Activated CD4-positive, alpha-beta T cell treated with anti-CD3 and anti-CD28 coated beads, Interleukin-2, amount 50 U/mL, for 1 hour (primary cell): ENCODE measurements around the gene FGF11.

ENCODE experiments used
- DNase-seq: peaks from one replicate; pipeline ENCODE4 v3.0.0-alpha.2; 2020

FGF11 gene

DNA sequence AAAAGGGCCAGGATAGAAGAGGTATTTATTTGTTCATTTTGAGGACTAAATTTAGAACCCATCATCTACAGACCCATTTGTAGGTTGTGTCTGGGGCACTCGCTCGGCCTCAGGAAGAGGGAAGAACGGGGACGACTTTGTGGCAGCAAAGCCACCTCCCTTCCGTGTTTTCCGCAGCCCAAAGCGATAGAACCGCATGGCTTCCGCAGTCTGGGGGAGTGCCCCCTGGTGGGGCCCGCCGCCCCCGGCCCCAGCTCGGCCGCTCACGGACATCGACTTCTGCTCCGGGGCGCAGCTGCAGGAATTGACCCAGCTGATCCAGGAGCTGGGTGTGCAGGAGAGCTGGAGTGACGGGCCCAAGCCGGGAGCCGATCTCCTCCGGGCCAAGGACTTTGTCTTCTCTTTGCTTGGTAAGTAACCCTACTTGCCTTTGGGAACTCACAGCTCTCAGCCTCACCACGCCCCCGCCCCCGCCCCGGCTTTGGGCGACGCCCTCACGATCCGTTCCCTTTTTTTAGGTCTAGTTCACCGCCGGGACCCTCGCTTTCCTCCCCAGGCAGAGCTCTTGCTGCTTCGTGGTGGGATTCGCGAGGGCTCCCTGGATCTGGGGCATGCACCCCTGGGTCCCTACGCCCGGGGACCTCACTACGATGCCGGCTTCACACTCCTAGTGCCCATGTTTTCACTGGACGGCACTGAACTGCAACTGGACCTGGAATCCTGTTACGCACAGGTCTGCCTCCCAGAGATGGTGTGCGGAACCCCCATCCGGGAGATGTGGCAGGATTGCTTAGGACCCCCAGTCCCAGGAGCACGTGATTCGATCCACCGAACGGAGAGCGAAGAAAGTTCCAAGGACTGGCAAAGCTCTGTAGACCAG lies 3.4 kb upstream of the FGF11 start:
- DNase-seq = peak; percentile 47

DNA sequence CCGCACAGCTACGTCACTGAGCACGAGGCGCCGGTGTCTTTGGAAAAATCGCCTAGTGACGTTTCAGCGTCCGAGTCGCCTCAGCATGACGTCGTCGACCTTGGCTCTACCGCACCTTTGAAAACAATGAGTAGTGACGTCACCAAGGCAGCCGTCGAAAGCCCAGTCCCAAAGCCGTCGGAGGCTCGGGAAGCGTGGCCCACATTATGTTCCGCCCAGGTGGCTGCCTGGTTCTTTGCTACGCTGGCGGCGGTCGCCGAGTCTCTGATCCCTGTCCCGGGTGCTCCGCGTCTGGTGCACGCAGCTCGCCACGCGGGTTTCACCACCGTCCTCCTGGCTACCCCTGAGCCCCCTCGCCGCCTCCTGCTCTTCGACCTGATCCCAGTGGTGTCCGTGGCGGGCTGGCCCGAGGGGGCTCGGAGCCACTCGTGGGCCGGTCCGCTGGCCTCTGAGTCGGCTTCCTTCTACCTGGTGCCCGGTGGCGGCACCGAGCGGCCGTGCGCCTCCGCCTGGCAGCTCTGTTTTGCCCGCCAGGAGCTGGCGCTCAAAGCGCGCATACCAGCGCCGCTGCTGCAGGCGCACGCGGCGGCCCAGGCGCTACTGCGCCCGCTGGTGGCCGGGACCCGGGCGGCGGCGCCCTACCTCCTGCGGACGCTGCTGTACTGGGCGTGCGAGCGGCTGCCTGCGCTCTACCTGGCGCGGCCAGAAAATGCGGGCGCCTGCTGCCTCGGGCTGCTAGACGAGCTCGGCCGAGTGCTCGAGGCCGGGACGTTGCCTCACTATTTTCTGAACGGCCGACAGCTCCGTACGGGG lies 2.5 kb upstream of the FGF11 start:
- peak; percentile 79 for DNase-seq

DNA sequence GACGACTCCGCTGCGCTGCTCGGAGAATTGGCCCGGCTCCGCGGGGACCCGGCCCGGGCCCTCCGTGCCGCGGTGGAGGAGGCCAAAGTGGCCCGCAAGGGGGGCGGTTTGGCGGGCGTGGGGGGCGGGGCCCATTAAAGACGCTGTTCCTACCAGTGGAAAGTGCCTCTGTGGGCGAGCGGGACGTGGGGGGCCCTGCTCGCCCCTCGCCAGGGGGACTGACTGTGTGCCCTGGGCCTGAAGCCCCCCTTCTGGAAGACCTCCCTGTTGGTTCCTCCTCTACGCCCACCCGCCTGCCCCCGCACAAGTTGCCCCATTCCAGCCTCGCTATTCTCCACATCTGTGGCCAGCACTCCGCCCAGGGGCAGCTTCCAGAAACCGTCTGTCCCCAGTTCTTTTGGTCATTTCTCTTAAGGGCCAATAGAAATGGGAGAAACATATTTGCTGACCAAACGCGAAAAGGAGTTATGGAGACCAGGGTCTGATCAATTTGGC lies 1.9 kb upstream of the FGF11 start:
- DNase-seq = no peak

DNA sequence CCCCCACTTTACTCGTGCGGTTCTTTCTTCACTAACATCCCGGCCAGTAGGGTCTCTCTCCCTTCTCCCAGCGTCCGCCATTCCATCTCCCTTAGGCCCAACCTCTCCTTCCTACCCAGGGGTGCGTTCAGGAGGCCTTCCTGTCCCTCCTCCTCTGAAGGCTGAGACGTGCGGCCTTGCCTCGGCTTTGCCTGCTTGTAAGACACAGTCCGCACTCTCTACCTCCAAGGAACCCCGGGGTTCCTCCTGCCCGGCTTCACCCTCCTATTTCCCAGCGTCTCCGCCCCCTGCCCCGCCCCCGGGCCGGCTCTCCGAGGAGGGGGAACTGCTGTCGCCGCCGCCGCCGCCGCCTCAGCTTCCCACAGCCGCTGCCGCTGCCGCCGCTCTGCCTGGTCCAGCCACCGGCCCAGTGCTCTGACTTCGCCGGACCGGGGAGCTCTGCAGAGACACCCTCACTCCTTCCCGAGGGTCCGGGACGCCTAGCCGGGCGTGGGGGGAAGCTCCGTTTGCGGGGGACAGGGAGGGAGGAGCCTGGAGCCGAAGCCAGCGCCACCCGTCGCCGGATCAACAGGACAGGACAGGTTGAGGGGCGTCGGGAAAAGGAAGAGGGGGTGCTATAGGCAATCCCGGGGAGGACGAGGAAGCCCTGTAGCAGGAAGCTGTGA lies 1.2 kb upstream of the FGF11 start:
- DNase-seq = peak; percentile 57

DNA sequence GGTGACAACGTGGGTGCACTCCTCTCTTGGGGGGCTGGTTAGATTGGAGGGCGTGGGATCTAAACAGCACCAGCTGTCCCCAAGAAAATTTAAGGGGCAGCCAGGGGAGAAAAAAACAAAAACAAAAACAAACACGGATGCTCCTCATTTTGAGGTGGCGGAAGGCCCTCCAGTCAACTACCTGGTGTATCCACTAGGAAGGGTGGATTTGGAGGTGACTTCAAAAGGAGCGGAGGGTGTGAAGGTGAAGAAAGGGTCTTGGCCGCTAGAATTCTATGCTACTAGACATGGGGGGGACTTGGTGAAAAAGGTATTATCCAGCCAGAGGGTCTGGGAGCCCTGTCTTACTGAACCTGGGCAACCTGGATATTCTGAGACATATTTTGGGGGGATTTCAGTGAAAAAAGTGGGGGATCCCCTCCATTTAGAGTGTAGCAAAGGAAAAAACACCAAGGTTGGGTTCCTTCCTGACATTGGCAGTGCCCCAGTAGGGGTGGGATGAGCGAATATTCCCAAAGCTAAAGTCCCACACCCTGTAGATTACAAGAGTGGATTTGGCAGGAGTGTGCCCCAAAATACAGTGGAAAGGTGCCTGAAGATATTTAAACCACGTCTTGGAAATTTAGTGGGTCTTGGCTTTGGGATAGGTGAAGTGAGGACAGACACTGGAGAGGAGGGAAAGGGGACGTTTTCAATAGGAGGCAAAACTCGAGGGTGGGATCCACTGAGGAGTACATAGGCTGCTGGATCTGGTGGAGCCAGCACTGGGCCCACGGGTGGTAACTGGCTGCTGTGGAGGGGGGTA lies 454 bp upstream of the FGF11 start:
- DNase-seq = no peak

DNA sequence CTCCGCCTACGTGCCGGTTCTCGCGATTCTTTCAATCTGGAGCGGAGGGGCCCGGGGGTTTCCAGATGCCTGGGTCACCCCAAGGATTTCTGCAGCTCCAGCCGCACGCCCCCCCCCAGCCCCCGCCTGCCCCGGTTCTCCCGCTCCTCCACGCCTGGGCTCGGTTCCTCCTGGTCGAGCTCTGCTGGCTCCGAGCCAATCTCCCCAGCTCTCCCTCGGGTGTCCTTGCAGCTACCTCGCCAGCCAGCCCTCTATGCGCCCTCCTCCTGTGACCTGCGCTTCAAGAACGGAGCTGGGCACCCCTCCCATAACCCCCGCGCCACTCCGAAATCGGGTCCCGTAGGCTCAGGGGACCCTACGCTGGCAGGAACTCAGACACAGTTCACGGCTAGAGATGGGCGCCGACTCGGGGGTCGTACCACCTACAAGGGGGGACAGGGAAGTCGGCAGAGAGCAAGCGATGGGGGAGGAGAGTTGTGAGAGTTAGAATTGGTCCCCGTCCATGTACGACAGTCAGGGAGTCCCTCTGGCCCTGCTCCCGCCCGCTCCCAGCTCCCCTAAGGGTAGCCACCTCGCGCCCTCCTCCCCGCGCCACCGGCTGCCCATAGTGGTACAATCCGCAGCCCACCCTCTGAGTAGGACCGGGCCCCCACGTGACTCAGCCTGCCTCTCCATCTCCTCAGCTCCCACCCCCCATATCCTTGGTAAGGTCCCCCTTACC lies 961 bp downstream of the FGF11 start:
- peak; percentile 12 for DNase-seq

DNA sequence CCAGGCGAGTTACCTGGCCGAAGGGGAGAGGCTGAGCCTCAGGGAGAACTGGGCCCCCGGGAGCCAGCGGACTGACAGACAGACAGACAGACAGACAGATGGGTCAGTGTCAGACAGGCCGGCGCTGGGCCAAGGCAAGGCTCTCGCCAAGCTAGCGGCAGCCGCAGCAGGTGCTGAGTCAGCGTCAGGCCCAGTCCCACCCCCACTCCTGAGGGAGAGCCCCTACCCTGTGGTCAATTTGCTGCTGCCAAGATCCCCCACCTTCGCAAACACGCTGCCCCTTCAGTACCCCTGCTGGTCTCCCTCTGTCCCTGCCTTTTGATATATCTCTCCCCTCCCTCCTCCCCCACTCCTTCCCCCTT lies 1.5 kb downstream of the FGF11 start:
- no peak for DNase-seq

DNA sequence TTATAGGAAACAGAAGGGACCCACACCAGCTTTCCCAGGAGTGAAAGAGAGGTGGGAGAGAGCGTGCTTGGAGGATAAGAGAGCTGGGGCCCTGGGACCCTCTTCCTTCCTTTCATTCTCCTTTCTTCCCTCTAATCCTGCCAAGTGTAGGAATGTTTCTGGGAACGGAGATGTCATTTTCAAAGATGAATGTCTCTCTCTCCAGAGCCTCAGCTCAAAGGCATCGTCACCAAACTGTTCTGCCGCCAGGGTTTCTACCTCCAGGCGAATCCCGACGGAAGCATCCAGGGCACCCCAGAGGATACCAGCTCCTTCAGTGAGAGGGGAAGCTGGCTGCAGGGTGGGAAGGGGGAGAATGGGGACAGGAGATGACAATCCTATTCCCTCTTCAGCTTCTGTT lies 2.0 kb downstream of the FGF11 start:
- DNase-seq = no peak

DNA sequence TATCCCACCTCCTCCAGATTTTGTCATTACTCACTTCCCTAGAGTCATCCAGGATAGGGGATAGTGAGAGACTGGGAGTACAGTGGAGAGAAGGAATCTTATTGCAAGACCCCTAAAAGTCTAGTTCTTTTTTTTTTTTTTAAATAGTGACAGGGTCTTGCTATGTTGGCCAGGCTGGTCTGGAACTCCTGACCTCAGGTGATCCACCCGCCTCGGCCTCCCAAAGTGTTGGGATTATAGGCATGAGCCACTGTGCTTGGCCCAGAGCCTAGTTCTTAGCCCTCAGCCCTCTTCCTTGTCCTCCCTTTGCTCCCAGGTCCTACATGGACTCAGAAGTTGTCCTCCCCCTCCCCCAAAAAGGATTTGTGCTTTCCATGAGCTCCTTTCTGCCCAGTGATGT lies 2.8 kb downstream of the FGF11 start:
- DNase-seq = no peak

DNA sequence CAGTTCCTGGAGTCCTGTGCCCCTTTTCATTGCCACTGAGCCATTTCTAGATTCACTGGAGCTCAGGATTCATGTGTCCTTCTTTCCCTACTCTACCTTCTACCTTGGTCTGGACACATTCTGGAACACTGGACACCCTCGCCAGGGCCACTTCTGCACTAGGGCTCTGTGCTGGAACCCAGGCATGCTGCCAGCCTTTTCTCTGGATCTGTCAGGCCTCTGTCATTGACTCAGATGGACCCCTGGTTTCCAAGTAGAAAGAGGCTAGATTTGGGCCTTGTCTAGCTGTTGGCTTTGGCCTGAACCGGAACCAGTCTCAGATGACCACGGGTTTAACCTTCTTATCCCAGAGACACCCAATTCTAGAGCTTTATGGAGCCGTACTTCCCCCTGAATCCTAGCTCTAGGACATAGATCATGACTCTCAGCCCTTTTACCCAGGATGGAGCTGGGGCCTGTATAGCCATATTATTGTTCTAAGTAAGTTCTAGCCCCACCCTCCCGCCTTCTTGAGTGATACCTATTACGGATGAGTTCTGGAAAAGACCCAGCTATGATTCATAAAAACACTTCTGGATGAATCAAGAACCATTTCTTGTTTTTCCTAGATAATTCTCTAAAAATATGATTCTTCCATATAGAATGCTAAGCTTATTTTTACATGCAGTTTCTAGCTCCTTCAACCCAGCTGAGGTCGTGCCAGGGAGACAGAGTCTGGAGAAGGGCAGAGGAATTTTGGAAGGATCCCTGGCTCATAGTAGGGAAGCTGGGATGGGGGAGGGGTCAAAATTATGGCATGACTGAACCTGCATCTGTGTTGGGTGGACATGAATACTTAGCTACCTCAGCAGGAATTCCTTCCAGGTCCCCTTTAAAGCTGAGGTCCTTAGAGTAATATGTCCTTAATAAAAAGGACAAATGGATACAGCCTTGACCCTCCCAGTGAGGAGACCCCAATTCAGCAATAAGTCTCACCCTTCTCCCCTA lies 4.5 kb downstream of the FGF11 start:
- no peak for DNase-seq

DNA sequence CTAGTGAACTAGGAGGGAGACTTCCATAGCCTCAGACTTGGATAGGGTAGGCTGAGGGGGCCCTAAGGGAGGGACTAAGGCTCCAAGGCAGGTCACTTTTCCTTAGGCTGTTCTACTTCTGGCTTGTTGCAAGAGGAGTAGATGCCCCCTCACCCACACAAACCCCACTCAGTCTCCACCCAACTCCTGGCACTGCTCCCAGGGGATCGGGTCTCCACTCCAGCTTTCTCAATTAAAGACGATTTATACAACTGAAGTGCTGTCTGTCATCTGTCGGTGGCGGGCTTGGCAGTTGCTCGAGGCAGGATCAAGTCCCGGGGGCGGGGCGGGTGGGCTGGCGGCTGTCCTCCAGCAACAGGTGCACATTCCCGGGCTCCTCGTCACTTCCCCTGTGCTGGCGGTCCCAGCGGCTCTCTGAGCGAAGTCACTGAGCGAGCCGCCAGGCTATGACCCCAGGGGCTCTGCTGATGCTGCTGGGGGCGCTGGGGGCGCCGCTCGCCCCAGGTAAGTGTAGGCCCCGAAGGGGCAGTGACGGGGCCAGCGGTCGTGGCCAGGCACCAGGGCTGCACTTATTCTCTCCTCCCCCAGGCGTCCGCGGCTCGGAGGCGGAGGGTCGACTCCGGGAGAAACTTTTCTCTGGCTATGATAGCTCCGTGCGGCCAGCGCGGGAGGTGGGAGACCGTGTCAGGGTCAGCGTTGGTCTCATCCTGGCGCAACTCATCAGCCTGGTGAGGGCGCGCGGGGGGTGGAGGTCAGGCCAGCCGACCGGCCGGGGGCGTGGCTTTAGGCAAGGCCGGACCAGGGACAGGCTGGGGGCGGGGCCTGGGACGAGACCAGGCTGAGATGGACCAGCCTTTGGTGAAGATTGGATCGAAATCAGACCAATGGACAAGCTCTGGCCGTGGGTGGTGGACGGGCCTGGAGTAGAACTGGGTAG lies 5.6 kb downstream of the FGF11 start, which contains the start of gene CHRNB1:
Gene CHRNB1, plus strand, starts transcription at position 380 of the 937 bp plus-strand sequence. Its CDS starts 67 bp downstream, at position 447.
- no peak for DNase-seq

DNA sequence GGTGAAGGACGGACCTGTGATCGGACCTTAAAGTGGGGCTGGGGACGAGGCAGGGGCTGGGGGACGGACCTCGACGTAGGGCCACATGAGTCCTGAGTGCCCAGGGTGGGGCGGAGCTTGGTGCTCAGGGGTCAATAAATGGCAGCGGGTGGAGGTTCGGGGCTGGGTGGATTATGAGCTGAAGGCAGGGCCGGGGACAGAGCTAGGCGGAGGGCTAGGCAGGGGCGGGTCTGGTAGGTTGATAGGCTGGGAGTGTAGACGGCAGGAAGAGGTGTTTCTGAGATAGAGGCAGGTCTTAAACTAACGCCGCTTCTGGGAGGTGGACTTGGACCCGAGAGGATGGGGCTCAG lies 6.3 kb downstream of the FGF11 start:
- DNase-seq = peak; percentile 35

DNA sequence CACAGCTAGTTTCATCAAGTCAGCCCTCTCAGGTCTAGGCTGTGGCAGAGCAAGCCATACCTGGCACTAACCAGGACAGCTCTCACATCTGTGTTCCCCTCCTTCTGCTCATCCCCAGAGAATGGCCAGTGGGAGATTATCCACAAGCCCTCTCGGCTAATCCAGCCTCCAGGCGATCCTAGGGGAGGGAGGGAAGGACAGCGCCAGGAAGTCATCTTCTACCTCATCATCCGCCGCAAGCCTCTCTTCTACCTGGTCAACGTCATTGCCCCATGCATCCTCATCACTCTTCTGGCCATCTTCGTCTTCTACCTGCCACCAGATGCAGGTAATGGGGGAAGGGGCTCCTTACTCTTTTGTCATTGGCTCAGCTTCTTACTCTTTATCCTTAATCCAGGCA lies 9.1 kb downstream of the FGF11 start:
- DNase-seq = no peak

DNA sequence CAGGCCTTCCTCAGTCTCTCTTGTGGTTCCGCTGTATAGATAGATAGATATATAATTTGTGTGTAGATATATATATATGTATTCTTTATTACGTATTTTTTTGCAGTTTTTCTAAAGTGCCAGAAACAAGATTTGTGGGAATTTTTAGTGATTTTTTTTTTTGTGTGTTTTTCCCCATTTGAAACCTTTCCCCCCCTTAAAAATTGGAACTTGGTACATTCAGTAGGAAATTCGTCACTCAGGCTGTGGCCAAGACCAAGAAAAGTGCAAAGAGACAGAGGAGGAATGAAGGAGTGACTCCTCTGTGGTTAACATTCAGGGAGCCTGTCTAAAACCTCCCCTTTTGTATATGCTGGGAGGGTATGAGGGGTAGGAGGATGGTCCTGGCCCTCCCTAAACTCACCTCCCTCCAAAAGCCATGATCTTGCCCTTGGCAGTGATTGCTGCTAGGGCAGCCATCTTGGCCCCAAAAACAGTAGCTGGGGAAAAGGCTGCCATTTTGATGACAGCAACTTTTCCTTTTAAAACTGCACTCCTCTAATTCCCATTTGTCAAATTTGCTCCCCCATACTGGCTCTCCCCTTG lies 20.7 kb downstream of the FGF11 start:
- DNase-seq = no peak

DNA sequence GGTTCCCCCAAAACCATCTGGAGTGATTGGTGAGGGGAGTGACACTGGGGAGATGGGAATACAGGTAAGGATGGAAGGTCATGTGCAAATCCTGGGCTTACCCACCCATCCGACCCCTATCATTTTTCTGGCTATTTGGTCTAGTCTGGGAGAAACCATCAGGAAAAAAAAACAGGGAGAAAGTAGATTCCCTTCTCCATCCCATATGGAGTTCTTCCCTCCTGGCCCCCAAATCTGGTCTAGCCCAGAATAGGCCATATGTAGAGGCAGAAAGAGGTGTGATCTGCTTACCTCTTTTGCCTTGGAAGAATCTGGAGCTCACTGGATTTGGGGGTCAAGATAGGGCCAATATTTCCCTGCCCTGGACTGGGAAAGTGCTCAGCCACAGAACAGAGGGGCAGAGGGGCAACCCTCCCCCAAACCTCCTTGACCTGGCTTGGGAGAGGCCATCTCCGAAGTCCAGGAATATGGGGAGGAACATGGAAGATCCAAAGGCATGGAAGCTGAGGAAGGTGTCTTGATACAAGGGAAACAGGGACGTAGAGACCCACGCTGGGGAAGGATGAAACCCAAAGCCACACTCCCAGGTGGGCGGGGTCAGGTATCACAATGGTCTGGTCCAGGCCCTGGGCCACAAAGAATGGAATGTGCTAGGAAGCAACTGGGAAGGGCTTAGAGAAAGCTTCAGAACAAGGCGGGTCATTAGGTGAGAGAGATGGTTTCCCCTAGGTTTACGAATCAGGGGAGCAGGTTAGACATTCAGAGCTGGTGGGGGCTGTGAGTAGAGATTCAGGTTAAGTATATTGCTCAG lies 21.7 kb downstream of the FGF11 start:
- DNase-seq = no peak

DNA sequence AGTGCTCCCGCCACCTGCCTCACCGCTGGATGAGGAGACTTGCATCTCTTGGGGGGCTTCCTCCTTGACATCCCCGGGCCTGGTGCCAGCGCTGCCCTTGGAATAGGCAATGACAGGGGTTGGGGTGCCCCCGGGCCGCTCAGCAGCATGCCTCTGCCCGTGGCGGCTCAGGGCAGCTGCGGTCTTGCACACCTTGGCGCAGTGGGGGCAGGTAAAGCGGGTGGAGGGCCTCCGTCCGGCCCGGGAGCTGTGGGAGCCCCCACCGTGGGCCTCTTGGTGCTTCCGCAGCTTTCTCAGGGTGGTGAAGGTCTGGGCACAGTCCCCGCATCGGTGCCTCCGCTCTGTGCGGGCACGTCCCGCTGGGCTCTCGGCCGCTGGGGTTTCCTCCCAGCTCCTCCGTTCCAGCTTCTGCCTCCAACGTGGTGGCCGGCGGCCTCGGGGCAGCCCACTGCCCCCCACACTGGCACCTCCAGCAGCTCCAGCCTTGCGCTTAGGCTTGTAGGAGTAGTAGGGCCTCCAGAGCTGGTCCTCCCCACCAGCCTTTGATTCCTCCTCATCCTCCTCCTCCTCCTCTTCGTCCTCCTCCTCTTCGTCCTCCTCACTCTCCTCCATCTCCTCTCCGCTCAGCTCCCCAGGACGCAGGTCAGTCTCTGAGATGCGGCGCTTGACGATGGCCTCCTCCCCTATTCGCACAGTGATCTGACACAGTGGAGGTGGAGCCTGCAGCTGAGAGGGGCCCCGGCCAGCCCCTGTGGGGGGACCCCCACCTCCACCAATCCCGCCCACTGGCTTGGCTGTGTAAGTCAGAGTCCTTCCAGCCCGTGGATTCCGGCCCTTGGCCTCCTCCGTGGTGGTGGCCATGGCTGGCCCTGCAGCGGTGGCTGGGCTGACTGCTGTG lies 23.4 kb downstream of the FGF11 start:
- no peak for DNase-seq

DNA sequence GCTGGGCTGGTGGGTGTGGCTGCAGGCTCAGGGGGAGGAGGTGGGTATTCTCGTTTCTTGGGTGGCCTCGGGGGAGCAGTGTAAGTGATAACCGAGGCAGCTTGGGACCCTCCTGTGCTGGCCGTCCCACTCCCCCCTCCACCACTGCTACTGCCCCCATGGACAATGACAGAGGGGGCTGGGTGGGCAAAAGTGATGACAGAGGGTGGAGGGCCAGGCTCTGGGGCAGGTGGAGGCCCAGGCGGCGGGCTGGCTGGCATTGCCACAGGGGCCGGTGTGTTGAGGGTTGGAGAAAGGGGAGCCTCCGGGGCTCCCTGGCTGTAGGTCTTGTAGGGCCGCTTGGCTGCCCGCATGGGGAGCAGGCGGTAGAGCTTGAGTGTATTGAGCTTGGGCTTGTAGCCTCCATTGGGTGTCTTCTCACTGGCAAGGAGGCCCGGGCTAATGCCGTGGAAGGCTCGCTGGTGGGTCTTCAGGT lies 24.1 kb downstream of the FGF11 start:
- DNase-seq = no peak
